Lower leg skin (tissue), 4 donors: ENCODE data around the gene RUNX2. TPM values are rescaled to one million over a fixed set of nuclear protein-coding genes. Genes with fewer than 3 reads are reported as not detected.

Source experiments
- DNase-seq, 2 donors: peaks; one replicate each; pipeline ENCODE4 v3.0.0-alpha.2; 2019; ENCODE audit warnings: low spot score in 2 of 2
- H3K4me3 ChIP-seq: fragments of 200-600 bp; sonication (generic); 2 replicates; pipeline ENCODE4 v1.5.1; 2017; ENCODE audit warnings: mild to moderate bottlenecking, low read depth; ENCODE audit not compliant: poor library complexity, severe bottlenecking
- CTCF ChIP-seq, 3 donors: fragments of 450-650 bp; IDR thresholded peaks; one replicate each; pipeline ENCODE4 v1.5.1; 2016; ENCODE audit warnings: antibody characterized with exemption in 3 of 3, mild to moderate bottlenecking in 3 of 3, moderate library complexity in 2 of 3
- POLR2A ChIP-seq, 2 donors: fragments of 450-650 bp; IDR thresholded peaks; one replicate each; pipeline ENCODE4 v1.6.1; 2016 to 2017; ENCODE audit warnings: antibody characterized with exemption in 2 of 2, mild to moderate bottlenecking in 1 of 2, moderate library complexity in 1 of 2
- WGBS, 2 donors: methylation state at CpG; one replicate each; pipeline ENCODE4 v1.1.5; 2018; 5-methylcytosine and 5-hydroxymethylcytosine counted together
- intact Hi-C: fragments of 100-400 bp; cut with DNase I; formaldehyde crosslinking; loops from one replicate; pipeline ENCODE4 v1.15.0; 2023; ENCODE audit warnings: low total_unique reads
- total RNA-seq, 4 donors: library from RNA; depleted of rRNA; stranded (reverse); fragments of >200 nt; gene quantifications; one replicate each; pipeline ENCODE4 v1.1.0, GENCODE V29; 2016

Gene RUNX2
- total RNA-seq, 4 donors from 2014 or later = 1.8 to 4.8 (median 3.1) TPM

GRCh38 chr6:45478240-45478639 lies 150.1 kb downstream of the RUNX2 start:
- H3K4me3 ChIP-seq = no peak overlapping the region
- intact Hi-C loops = no loop called here
- TF ChIP-seq POLR2A (IDR thresholded peaks at IDR 0.05) (no peak), CTCF (IDR thresholded peaks at IDR 0.05) (no peak)
- no peak for DNase-seq
- WGBS, 2 donors = 51 to 58% methylated on average over 2 of the region's 2 CpGs

- H3K4me3 ChIP-seq = no peak overlapping the region
- intact Hi-C loops = no loop called here
- WGBS, 2 donors = 47 to 50% methylated on average over 7 of the region's 7 CpGs
- TF ChIP-seq POLR2A (IDR thresholded peaks at IDR 0.05) = no peak
- TF ChIP-seq CTCF (IDR thresholded peaks at IDR 0.05) = no peak
- DNase-seq = no peak
These were observed 152.0 kb downstream of the RUNX2 start for GRCh38 chr6:45479834-45480751.

GRCh38 chr6:45480752-45481415 lies 152.8 kb downstream of the RUNX2 start:
- DNase-seq = no peak
- no peak overlapping the region for H3K4me3 ChIP-seq
- TF ChIP-seq CTCF (IDR thresholded peaks at IDR 0.05) (no peak), POLR2A (IDR thresholded peaks at IDR 0.05) (no peak)
- intact Hi-C loops = no loop called here
- 31 to 36% methylated on average over 7 of the region's 7 CpGs for WGBS, 2 donors

GRCh38 chr6:45483021-45483420 lies 154.9 kb downstream of the RUNX2 start:
- no peak overlapping the region for H3K4me3 ChIP-seq
- no peak for TF ChIP-seq POLR2A (IDR thresholded peaks at IDR 0.05)
- no peak for TF ChIP-seq CTCF (IDR thresholded peaks at IDR 0.05)
- 71 to 75% methylated on average over 3 of the region's 3 CpGs for WGBS, 2 donors
- intact Hi-C loops = no loop called here
- no peak for DNase-seq

- DNase-seq = no peak
- WGBS, 2 donors = 80 to 84% methylated on average over 5 of the region's 5 CpGs
- H3K4me3 ChIP-seq = no peak overlapping the region
- TF ChIP-seq POLR2A (IDR thresholded peaks at IDR 0.05) (no peak), CTCF (IDR thresholded peaks at IDR 0.05) (no peak)
- intact Hi-C loops = no loop called here
These were observed 155.4 kb downstream of the RUNX2 start for GRCh38 chr6:45483501-45483900.
